OCI-LY7 (cell line): Measurements from ENCODE around the gene NOP56. TPM values are rescaled to one million over a fixed set of nuclear protein-coding genes. Genes with fewer than 3 reads are reported as not detected.

Experiments
- BruUV-seq: library from RNA; stranded (reverse); fragments of 400-500 nt; replicated peaks from 2 replicates; lab custom pipeline; 2021; lab: Mats Ljungman, UMichigan
- CTCF ChIA-PET: fragments of 300-600 bp; sonication (Branson Sonifier 250); formaldehyde crosslinking; loops from one replicate; lab custom pipeline; 2022; ENCODE audit warnings: antibody characterized with exemption; ENCODE audit not compliant: unreplicated experiment; lab: Charles Lee
- POLR2A ChIA-PET: fragments of 300-600 bp; sonication (Branson Sonifier 250); formaldehyde crosslinking; loops from one replicate; lab custom pipeline; 2022; ENCODE audit warnings: antibody characterized with exemption; lab: Charles Lee
- DNase-seq: peaks from one replicate; pipeline ENCODE4 v3.0.0-alpha.2; 2015; ENCODE audit warnings: low spot score
- H2AFZ ChIP-seq: fragments of 200-600 bp; sonication (generic), shearing (Covaris generic); 2 replicates; pipeline ENCODE4 v1.6.1; 2014; ENCODE audit warnings: mild to moderate bottlenecking, antibody characterized with exemption, low read length, moderate library complexity
- H3K27ac ChIP-seq: fragments of 200-600 bp; sonication (generic); 2 replicates; pipeline ENCODE4 v1.5.1; 2014; ENCODE audit warnings: mixed run types, low read depth, mild to moderate bottlenecking, moderate library complexity, low read length, inconsistent platforms; ENCODE audit not compliant: poor library complexity, severe bottlenecking
- H3K36me3 ChIP-seq: fragments of 200-600 bp; sonication (generic); 2 replicates; pipeline ENCODE4 v1.6.1; 2014; ENCODE audit warnings: mild to moderate bottlenecking, antibody characterized with exemption, low read length, moderate library complexity, mixed read lengths; ENCODE audit not compliant: insufficient read depth
- H3K4me1 ChIP-seq: fragments of 200-600 bp; sonication (generic); 2 replicates; pipeline ENCODE4 v1.5.1; 2014; ENCODE audit warnings: mild to moderate bottlenecking, low read length; ENCODE audit not compliant: insufficient read depth, poor library complexity, severe bottlenecking
- H3K4me2 ChIP-seq: fragments of 200-600 bp; sonication (generic); 2 replicates; pipeline ENCODE4 v1.6.1; 2014; ENCODE audit warnings: mild to moderate bottlenecking, low read length
- H3K4me3 ChIP-seq: fragments of 200-600 bp; sonication (generic); 2 replicates; pipeline ENCODE4 v1.5.1; 2014; ENCODE audit warnings: mild to moderate bottlenecking, low read depth, low read length; ENCODE audit not compliant: poor library complexity, severe bottlenecking
- H3K79me2 ChIP-seq: fragments of 200-600 bp; sonication (generic); 2 replicates; pipeline ENCODE4 v1.6.1; 2016; ENCODE audit warnings: low read depth, mild to moderate bottlenecking, low read length, moderate library complexity, mixed read lengths; ENCODE audit not compliant: insufficient read depth
- H3K9me2 ChIP-seq: fragments of 200-600 bp; sonication (generic); 2 replicates; pipeline ENCODE4 v1.6.1; 2016; ENCODE audit warnings: mild to moderate bottlenecking, low read length, mixed read lengths; ENCODE audit not compliant: insufficient read depth
- H3K9me3 ChIP-seq: fragments of 200-600 bp; sonication (generic); 2 replicates; pipeline ENCODE4 v1.6.1; 2014; ENCODE audit warnings: mild to moderate bottlenecking, mixed run types, low read length, mixed read lengths
- H4K20me1 ChIP-seq: fragments of 200-600 bp; sonication (generic); 2 replicates; pipeline ENCODE4 v1.6.1; 2014; ENCODE audit warnings: mild to moderate bottlenecking, antibody characterized with exemption, low read length, moderate library complexity, mixed read lengths; ENCODE audit not compliant: insufficient read depth
- EZH2phosphoT487 ChIP-seq: fragments of 200-600 bp; sonication (generic); IDR thresholded peaks from 2 replicates; pipeline ENCODE4 v1.6.1; 2018; ENCODE audit warnings: low read depth, borderline replicate concordance, mild to moderate bottlenecking, mixed run types, antibody characterized with exemption, low read length, moderate library complexity, mixed read lengths
- intact Hi-C: fragments of 100-400 bp; cut with micrococcal nuclease; formaldehyde crosslinking; loops from one replicate; pipeline ENCODE4 v1.10.0; 2022; ENCODE audit not compliant: unreplicated experiment
- total RNA-seq, 2 experiments: library from RNA; depleted of rRNA in 1 of 2; stranded (reverse); fragments of >200 nt in 1 of 2; shearing (Covaris generic) in 1 of 2; gene quantifications; 2 replicates each; pipeline ENCODE4 v1.2.3, GENCODE V29; 2014 to 2022
- TF ChIP-seq, protein P1 (sequence below): fragments of 200-600 bp; sonication (generic); conservative IDR thresholded peaks from 2 replicates; pipeline ENCODE4 v1.5.1; 2014; ENCODE audit warnings: mild to moderate bottlenecking, antibody characterized with exemption, low read length, moderate library complexity, mixed read lengths

NOP56 gene
- total RNA-seq, 2 experiments from 2014 or later: 544 to 580 TPM

DNA sequence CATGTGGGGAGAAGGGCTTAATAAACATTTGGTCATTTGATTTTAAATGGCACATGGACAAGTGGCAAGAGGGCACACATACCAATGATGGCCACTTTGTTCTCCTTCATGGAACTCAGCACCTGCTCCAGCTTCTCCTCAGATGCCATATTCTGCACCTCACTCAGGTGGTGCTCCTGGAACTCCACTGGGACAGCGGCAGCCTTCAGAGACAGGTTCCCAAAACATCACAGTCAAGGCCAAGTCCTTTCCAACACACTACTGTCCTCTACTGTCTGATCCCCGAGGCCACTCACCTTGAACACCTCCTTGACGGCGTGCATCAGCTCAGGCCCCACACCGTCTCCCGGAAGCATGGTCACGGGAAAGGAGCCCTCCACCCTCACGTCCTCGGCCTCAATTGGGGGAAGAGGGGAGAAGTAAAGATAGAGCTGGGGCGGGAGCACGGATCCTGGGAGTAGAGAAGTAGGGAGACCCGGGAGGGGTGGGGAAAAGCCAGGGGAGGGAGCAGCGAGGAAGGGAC, 11.0 kb downstream of the NOP56 start:
- H3K27ac ChIP-seq: peak overlapping the region; percentile 74
- H3K9me3 ChIP-seq: no peaks in the 10 kb centered on the region
- H3K36me3 ChIP-seq: peaks cover 51% of the 10 kb centered on the region
- peaks cover 19% of the 10 kb centered on the region for H3K79me2 ChIP-seq
- TF ChIP-seq, protein P1, sequence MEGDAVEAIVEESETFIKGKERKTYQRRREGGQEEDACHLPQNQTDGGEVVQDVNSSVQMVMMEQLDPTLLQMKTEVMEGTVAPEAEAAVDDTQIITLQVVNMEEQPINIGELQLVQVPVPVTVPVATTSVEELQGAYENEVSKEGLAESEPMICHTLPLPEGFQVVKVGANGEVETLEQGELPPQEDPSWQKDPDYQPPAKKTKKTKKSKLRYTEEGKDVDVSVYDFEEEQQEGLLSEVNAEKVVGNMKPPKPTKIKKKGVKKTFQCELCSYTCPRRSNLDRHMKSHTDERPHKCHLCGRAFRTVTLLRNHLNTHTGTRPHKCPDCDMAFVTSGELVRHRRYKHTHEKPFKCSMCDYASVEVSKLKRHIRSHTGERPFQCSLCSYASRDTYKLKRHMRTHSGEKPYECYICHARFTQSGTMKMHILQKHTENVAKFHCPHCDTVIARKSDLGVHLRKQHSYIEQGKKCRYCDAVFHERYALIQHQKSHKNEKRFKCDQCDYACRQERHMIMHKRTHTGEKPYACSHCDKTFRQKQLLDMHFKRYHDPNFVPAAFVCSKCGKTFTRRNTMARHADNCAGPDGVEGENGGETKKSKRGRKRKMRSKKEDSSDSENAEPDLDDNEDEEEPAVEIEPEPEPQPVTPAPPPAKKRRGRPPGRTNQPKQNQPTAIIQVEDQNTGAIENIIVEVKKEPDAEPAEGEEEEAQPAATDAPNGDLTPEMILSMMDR: no peak
- no peak for TF ChIP-seq EZH2phosphoT487
- no peaks in the 10 kb centered on the region for H4K20me1 ChIP-seq
- no peak for DNase-seq
- POLR2A ChIA-PET: interaction anchor here (1.0 to 2.2 kb wide), 3 partner anchors 9 to 25 kb away, joined by 3 to 24 read pairs (median 19); no protein-coding TSS in a partner anchor
- H2AFZ ChIP-seq: peak overlapping the region; percentile 89; the same call in 1 of the 2 replicates
- H3K4me1 ChIP-seq: peaks cover 21% of the 10 kb centered on the region
- H3K9me2 ChIP-seq: no peaks in the 10 kb centered on the region
- H3K4me2 ChIP-seq: peak overlapping the region; percentile 92
- CTCF ChIA-PET: interaction anchor here (0.6 kb wide), 1 partner anchor 966 kb away, joined by 3 read pairs; no protein-coding TSS in a partner anchor
- TSS peak; percentile 64 for BruUV-seq
- peak overlapping the region; percentile 97 for H3K4me3 ChIP-seq
- intact Hi-C loops: no loop called here

DNA sequence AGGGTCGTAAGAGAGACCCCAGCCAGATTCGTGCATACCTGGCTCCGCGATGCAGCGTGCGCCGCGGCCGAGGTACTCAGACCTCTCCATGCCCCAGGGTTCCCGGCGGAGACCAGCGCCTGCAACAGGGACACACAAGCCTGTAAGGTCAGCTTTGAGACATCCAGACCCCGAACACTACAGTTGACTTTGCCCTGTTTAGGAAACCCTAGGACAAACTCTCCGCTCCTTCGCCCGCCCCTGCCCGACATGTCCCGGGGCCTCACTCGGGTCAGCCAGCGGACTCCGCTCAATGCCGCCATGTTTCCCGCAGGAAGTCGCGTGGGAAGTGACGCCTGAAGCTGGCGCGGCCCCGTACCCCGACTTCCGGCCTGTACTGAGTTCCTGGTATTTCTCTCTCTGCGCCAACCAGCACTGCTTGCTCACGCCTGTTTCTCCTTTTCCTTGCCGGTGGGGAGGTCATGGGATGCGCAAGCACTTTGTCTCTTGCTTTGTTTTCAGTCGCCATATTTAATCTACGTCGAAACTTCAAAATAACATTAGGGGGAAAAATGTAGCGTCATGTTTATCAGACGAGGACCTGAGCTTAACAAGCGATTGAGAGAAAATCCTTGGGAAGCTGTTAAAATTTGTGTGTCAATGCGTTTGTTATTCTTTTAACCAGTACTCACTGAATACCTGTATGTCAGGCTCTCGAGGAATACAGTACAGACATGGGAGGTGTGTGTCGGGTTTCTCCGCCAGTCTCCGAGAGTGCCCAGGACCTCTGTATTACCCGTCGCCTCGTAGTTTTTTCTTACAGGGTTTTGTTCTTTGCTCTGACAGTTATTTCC, 11.7 kb downstream of the NOP56 start, which contains the start of gene IDH3B:
Gene IDH3B (minus strand): TSS at position 330 of the 833 bp plus-strand sequence. CDS start 28 bp downstream, at position 302.
- H3K9me2 ChIP-seq: no peaks in the 10 kb centered on the region
- intact Hi-C loops: no loop called here
- peaks cover 44% of the 10 kb centered on the region for H3K36me3 ChIP-seq
- ChIA-PET POLR2A (interaction anchor here (0.6 to 2.2 kb wide), 4 partner anchors 10 to 206 kb away, joined by 3 to 24 read pairs (median 11); no protein-coding TSS in a partner anchor), CTCF (no interaction called here)
- H3K4me1 ChIP-seq: peaks cover 21% of the 10 kb centered on the region
- BruUV-seq: TSS peak; percentile 100
- H3K4me3 ChIP-seq: peak within 1 kb of the TSS; percentile 97
- H3K4me2 ChIP-seq: peak within 1 kb of the TSS; percentile 92
- TF ChIP-seq, protein P1: no peak
- TF ChIP-seq EZH2phosphoT487: no peak
- peak within 1 kb of the TSS; percentile 74 for H3K27ac ChIP-seq
- peaks cover 19% of the 10 kb centered on the region for H3K79me2 ChIP-seq
- H4K20me1 ChIP-seq: no peaks in the 10 kb centered on the region
- H3K9me3 ChIP-seq: no peaks in the 10 kb centered on the region
- DNase-seq: peak; percentile 87
- peak within 1 kb of the TSS; percentile 89; the same call in 1 of the 2 replicates for H2AFZ ChIP-seq
